SJCRH30 (cell line): ENCODE data around the gene MTFMT. TPM values are rescaled to one million over a fixed set of nuclear protein-coding genes. Genes with fewer than 3 reads are reported as not detected.

Experiments used
- DNase-seq, 2 experiments: peaks; one replicate each; pipeline ENCODE4 v3.0.0-alpha.2; 2015 to 2020
- H3K27ac ChIP-seq: fragments of 250-450 bp; sonication (Bioruptor Pico); 2 replicates; pipeline ENCODE4 v1.5.1; 2020; ENCODE audit warnings: mild to moderate bottlenecking, moderate library complexity
- H3K27me3 ChIP-seq: fragments of 250-450 bp; sonication (Bioruptor Pico); 2 replicates; pipeline ENCODE4 v1.5.1; 2020; ENCODE audit warnings: mild to moderate bottlenecking, moderate library complexity
- H3K36me3 ChIP-seq: fragments of 250-450 bp; sonication (Bioruptor Pico); 2 replicates; pipeline ENCODE4 v1.5.1; 2020; ENCODE audit warnings: mild to moderate bottlenecking, moderate library complexity
- H3K4me1 ChIP-seq: fragments of 250-450 bp; sonication (Bioruptor Pico); 2 replicates; pipeline ENCODE4 v1.5.1; 2020; ENCODE audit warnings: mild to moderate bottlenecking, moderate library complexity
- H3K4me3 ChIP-seq: fragments of 250-450 bp; sonication (Bioruptor Pico); 2 replicates; pipeline ENCODE4 v1.5.1; 2020; ENCODE audit warnings: mild to moderate bottlenecking, moderate library complexity
- H3K9me3 ChIP-seq: fragments of 250-450 bp; sonication (Bioruptor Pico); replicated peaks from 2 replicates; pipeline ENCODE4 v1.5.1; 2020; ENCODE audit warnings: mild to moderate bottlenecking, moderate library complexity
- total RNA-seq: library from RNA; depleted of rRNA; stranded (reverse); fragments of >200 nt; shearing (Covaris generic); gene quantifications from 2 replicates; pipeline ENCODE4 v1.2.3, GENCODE V29; 2014

MTFMT gene
- total RNA-seq, 1 experiment from 2014 or later: 21.9 TPM

- no peak within 1 kb of the TSS for H3K4me3 ChIP-seq
- H3K27me3 ChIP-seq: no peaks in the 10 kb centered on the region
- no peaks in the 10 kb centered on the region for H3K36me3 ChIP-seq
- no peaks in the 10 kb centered on the region for H3K9me3 ChIP-seq
- no peak for DNase-seq
- H3K27ac ChIP-seq: peak within 1 kb of the TSS; percentile 21; the same call in 1 of the 2 replicates
- H3K4me1 ChIP-seq: peaks cover 10% of the 10 kb centered on the region; the same call in 1 of the 2 replicates
Observed at GRCh38 chr15:65067645-65068402, 38.4 kb upstream of the MTFMT start, which contains the start of gene RASL12. TSS of gene RASL12 (minus strand) at chr15:65067991. CDS start at chr15:65067835, 156 bp downstream.

- no peaks in the 10 kb centered on the region for H3K36me3 ChIP-seq
- H3K4me1 ChIP-seq: peaks cover 10% of the 10 kb centered on the region; the same call in 1 of the 2 replicates
- H3K9me3 ChIP-seq: no peaks in the 10 kb centered on the region
- H3K27ac ChIP-seq: no peak overlapping the region
- no peak overlapping the region for H3K4me3 ChIP-seq
- DNase-seq: no peak
- H3K27me3 ChIP-seq: no peaks in the 10 kb centered on the region
Observed at GRCh38 chr15:65067317-65067644, 37.8 kb upstream of the MTFMT start.

GRCh38 chr15:65066635-65067316 is 37.3 kb upstream of the MTFMT start:
- H3K27ac ChIP-seq: no peak overlapping the region
- H3K36me3 ChIP-seq: no peaks in the 10 kb centered on the region
- H3K4me1 ChIP-seq: peaks cover 10% of the 10 kb centered on the region; the same call in 1 of the 2 replicates
- DNase-seq: no peak
- H3K9me3 ChIP-seq: no peaks in the 10 kb centered on the region
- H3K27me3 ChIP-seq: no peaks in the 10 kb centered on the region
- H3K4me3 ChIP-seq: no peak overlapping the region

- no peaks in the 10 kb centered on the region for H3K27me3 ChIP-seq
- no peaks in the 10 kb centered on the region for H3K9me3 ChIP-seq
- DNase-seq: no peak
- H3K36me3 ChIP-seq: no peaks in the 10 kb centered on the region
- H3K4me1 ChIP-seq: peaks cover 10% of the 10 kb centered on the region; the same call in 1 of the 2 replicates
- no peak overlapping the region for H3K27ac ChIP-seq
- H3K4me3 ChIP-seq: no peak overlapping the region
Observed at GRCh38 chr15:65066001-65066634, 36.7 kb upstream of the MTFMT start.

GRCh38 chr15:65062726-65063125 is 33.3 kb upstream of the MTFMT start:
- Histone ChIP-seq H3K9me3 (no peaks in the 10 kb centered on the region), H3K4me3 (no peak overlapping the region), H3K4me1 (peaks cover under 1% of the 10 kb centered on the region; the same call in 1 of the 2 replicates), H3K27me3 (no peaks in the 10 kb centered on the region), H3K27ac (no peak overlapping the region), H3K36me3 (no peaks in the 10 kb centered on the region)
- DNase-seq: no peak

GRCh38 chr15:65062061-65062460 is 32.6 kb upstream of the MTFMT start:
- no peaks in the 10 kb centered on the region for H3K9me3 ChIP-seq
- DNase-seq: no peak
- no peak overlapping the region for H3K27ac ChIP-seq
- peaks cover 7% of the 10 kb centered on the region for H3K4me1 ChIP-seq
- H3K4me3 ChIP-seq: no peak overlapping the region
- no peaks in the 10 kb centered on the region for H3K27me3 ChIP-seq
- no peaks in the 10 kb centered on the region for H3K36me3 ChIP-seq

- Histone ChIP-seq H3K9me3 (no peaks in the 10 kb centered on the region), H3K4me1 (peaks cover 16% of the 10 kb centered on the region), H3K36me3 (no peaks in the 10 kb centered on the region), H3K27ac (no peak overlapping the region), H3K4me3 (no peak overlapping the region), H3K27me3 (no peaks in the 10 kb centered on the region)
- no peak for DNase-seq
Observed at GRCh38 chr15:65060641-65061397, 31.4 kb upstream of the MTFMT start.

- Histone ChIP-seq H3K27ac (no peak overlapping the region), H3K4me1 (peaks cover 24% of the 10 kb centered on the region), H3K27me3 (no peaks in the 10 kb centered on the region), H3K9me3 (no peaks in the 10 kb centered on the region), H3K4me3 (no peak overlapping the region), H3K36me3 (no peaks in the 10 kb centered on the region)
- DNase-seq: no peak
Observed at GRCh38 chr15:65059931-65060596, 30.6 kb upstream of the MTFMT start.

GRCh38 chr15:65059369-65059750 is 29.9 kb upstream of the MTFMT start:
- Histone ChIP-seq H3K4me1 (peaks cover 31% of the 10 kb centered on the region), H3K27me3 (no peaks in the 10 kb centered on the region), H3K9me3 (no peaks in the 10 kb centered on the region), H3K36me3 (no peaks in the 10 kb centered on the region), H3K27ac (no peak overlapping the region), H3K4me3 (no peak overlapping the region)
- DNase-seq: no peak

GRCh38 chr15:65058394-65059368 is 29.2 kb upstream of the MTFMT start:
- H3K27me3 ChIP-seq: no peaks in the 10 kb centered on the region
- peaks cover 31% of the 10 kb centered on the region for H3K4me1 ChIP-seq
- no peak for DNase-seq
- no peaks in the 10 kb centered on the region for H3K36me3 ChIP-seq
- H3K27ac ChIP-seq: no peak overlapping the region
- H3K4me3 ChIP-seq: no peak overlapping the region
- no peaks in the 10 kb centered on the region for H3K9me3 ChIP-seq

- no peak overlapping the region for H3K27ac ChIP-seq
- no peaks in the 10 kb centered on the region for H3K36me3 ChIP-seq
- no peak overlapping the region for H3K4me3 ChIP-seq
- no peaks in the 10 kb centered on the region for H3K27me3 ChIP-seq
- H3K4me1 ChIP-seq: peaks cover 31% of the 10 kb centered on the region
- no peaks in the 10 kb centered on the region for H3K9me3 ChIP-seq
- DNase-seq: no peak
Observed at GRCh38 chr15:65057549-65057940, 28.1 kb upstream of the MTFMT start.

- Histone ChIP-seq H3K27ac (no peak overlapping the region), H3K4me3 (no peak overlapping the region), H3K27me3 (no peaks in the 10 kb centered on the region), H3K36me3 (no peaks in the 10 kb centered on the region), H3K9me3 (no peaks in the 10 kb centered on the region), H3K4me1 (peaks cover 31% of the 10 kb centered on the region)
- DNase-seq: no peak
Observed at GRCh38 chr15:65056868-65057548, 27.6 kb upstream of the MTFMT start.

- H3K36me3 ChIP-seq: no peaks in the 10 kb centered on the region
- no peak for DNase-seq
- peaks cover 31% of the 10 kb centered on the region for H3K4me1 ChIP-seq
- no peaks in the 10 kb centered on the region for H3K27me3 ChIP-seq
- no peak overlapping the region for H3K4me3 ChIP-seq
- H3K9me3 ChIP-seq: no peaks in the 10 kb centered on the region
- H3K27ac ChIP-seq: no peak overlapping the region
Observed at GRCh38 chr15:65056106-65056505, 26.7 kb upstream of the MTFMT start.
